GM12891 (cell line): ENCODE measurements around the gene GLCCI1.
A peak's percentile ranks its signal among the peaks of the same experiment; 100 is the strongest.

Experiments used
- DNase-seq: peaks from one replicate; pipeline ENCODE4 v3.0.0; 2011; ENCODE audit warnings: low spot score; ENCODE audit not compliant: insufficient read length
- FAIRE-seq: peaks from 2 replicates; lab custom pipeline; 2011; peaks lifted over from hg19 to GRCh38; lab: Jason Lieb, UNC
- PAX5 ChIP-seq: IDR thresholded peaks from 2 replicates; pipeline ENCODE4 v1.6.1; 2011; ENCODE audit warnings: low read length, moderate library complexity, mild to moderate bottlenecking; ENCODE audit not compliant: insufficient read depth, severe bottlenecking
- POLR2A ChIP-seq: IDR thresholded peaks from 2 replicates; pipeline ENCODE4 v1.6.1; 2011; ENCODE audit warnings: low read depth, low read length, control low read depth
- POLR2AphosphoS5 ChIP-seq: IDR thresholded peaks from 2 replicates; pipeline ENCODE4 v1.6.1; 2011; ENCODE audit warnings: low read depth, low read length, control low read depth
- POU2F2 ChIP-seq: IDR thresholded peaks from 2 replicates; pipeline ENCODE4 v1.6.1; 2011; ENCODE audit warnings: low read depth, mild to moderate bottlenecking, control low read depth, low read length, moderate library complexity
- SPI1 ChIP-seq: IDR thresholded peaks from 2 replicates; pipeline ENCODE4 v1.6.1; 2011; ENCODE audit warnings: low read depth, low read length, control low read depth
- TAF1 ChIP-seq: IDR thresholded peaks from 2 replicates; pipeline ENCODE4 v1.6.1; 2011; ENCODE audit warnings: low read depth, low read length, control low read depth

GLCCI1 gene

GRCh38 chr7:7933915-7934526 is 34.6 kb upstream of the GLCCI1 start:
- TF ChIP-seq SPI1: no peak
- no peak for TF ChIP-seq TAF1
- TF ChIP-seq POLR2AphosphoS5: no peak
- TF ChIP-seq POU2F2: no peak
- TF ChIP-seq PAX5: no peak
- TF ChIP-seq POLR2A: no peak
- DNase-seq (no peak), FAIRE-seq (no peak)

GRCh38 chr7:7934945-7935344 is 33.7 kb upstream of the GLCCI1 start:
- DNase-seq (no peak), FAIRE-seq (no peak)
- TF ChIP-seq TAF1 (no peak), POLR2A (no peak), PAX5 (no peak)

GRCh38 chr7:7938471-7938870 is 30.1 kb upstream of the GLCCI1 start:
- TF ChIP-seq POLR2AphosphoS5: no peak
- no peak for TF ChIP-seq POLR2A
- no peak for TF ChIP-seq POU2F2
- TF ChIP-seq TAF1: no peak
- no peak for TF ChIP-seq PAX5
- TF ChIP-seq SPI1: no peak
- FAIRE-seq (no peak), DNase-seq (no peak)

GRCh38 chr7:7943951-7944350 is 24.6 kb upstream of the GLCCI1 start:
- FAIRE-seq: peak; percentile 33
- TF ChIP-seq POLR2AphosphoS5: no peak
- TF ChIP-seq PAX5: no peak
- no peak for TF ChIP-seq TAF1
- TF ChIP-seq POU2F2: no peak
- no peak for TF ChIP-seq SPI1
- TF ChIP-seq POLR2A: no peak

GRCh38 chr7:7944619-7945282 is 23.8 kb upstream of the GLCCI1 start:
- peak; percentile 65 for TF ChIP-seq PAX5
- no peak; the same call in 1 of the 2 replicates for TF ChIP-seq TAF1
- TF ChIP-seq POU2F2: peak; percentile 88
- peak; percentile 70 for TF ChIP-seq POLR2A
- TF ChIP-seq SPI1: no peak
- TF ChIP-seq POLR2AphosphoS5: peak; percentile 49; the same call in 1 of the 2 replicates
- peak; percentile 100 for FAIRE-seq
- peak; percentile 33 for DNase-seq

More at GRCh38 chr7:7943951-7944350, 24.6 kb upstream of the GLCCI1 start:
- DNase-seq: no peak

GRCh38 chr7:7946486-7946885 is 22.1 kb upstream of the GLCCI1 start:
- DNase-seq (no peak), FAIRE-seq (peak; percentile 60)
- TF ChIP-seq POU2F2: no peak
- no peak for TF ChIP-seq PAX5
- TF ChIP-seq POLR2A: no peak
- no peak for TF ChIP-seq POLR2AphosphoS5
- TF ChIP-seq SPI1: no peak
- TF ChIP-seq TAF1: no peak

GRCh38 chr7:7948232-7948631 is 20.4 kb upstream of the GLCCI1 start:
- DNase-seq: no peak
- FAIRE-seq: no peak
- TF ChIP-seq POLR2AphosphoS5 (no peak), PAX5 (no peak)

GRCh38 chr7:7953806-7954205 is 14.8 kb upstream of the GLCCI1 start:
- DNase-seq (no peak), FAIRE-seq (no peak)
- TF ChIP-seq SPI1 (no peak), TAF1 (no peak), POLR2AphosphoS5 (no peak), POLR2A (no peak), PAX5 (no peak), POU2F2 (no peak)

- TF ChIP-seq POLR2AphosphoS5 (no peak), PAX5 (no peak), POLR2A (no peak), SPI1 (no peak), POU2F2 (no peak), TAF1 (no peak)
- DNase-seq (no peak), FAIRE-seq (peak; percentile 13)
Observed at GRCh38 chr7:7956531-7957128, 12.0 kb upstream of the GLCCI1 start.
